Gastroesophageal sphincter (tissue), 3 donors: Measurements from ENCODE around the gene NR2E1.

Source experiments
- POLR2A ChIP-seq, 2 donors: fragments of 450-650 bp; IDR thresholded peaks; one replicate each; pipeline ENCODE4 v1.6.1; 2017; ENCODE audit warnings: antibody characterized with exemption in 2 of 2, mild to moderate bottlenecking in 2 of 2, moderate library complexity in 1 of 2
- TF ChIP-seq, protein P1 (sequence below), 4 experiments: fragments of 200-600 bp in 2 of 4; fragments of 450-650 bp in 2 of 4; sonication (generic) in 1 of 4; IDR thresholded peaks; one replicate each; pipeline ENCODE4 v1.5.1; 2017 to 2019; ENCODE audit warnings: antibody characterized with exemption in 4 of 4, mild to moderate bottlenecking in 2 of 4, moderate library complexity in 2 of 4

DNA sequence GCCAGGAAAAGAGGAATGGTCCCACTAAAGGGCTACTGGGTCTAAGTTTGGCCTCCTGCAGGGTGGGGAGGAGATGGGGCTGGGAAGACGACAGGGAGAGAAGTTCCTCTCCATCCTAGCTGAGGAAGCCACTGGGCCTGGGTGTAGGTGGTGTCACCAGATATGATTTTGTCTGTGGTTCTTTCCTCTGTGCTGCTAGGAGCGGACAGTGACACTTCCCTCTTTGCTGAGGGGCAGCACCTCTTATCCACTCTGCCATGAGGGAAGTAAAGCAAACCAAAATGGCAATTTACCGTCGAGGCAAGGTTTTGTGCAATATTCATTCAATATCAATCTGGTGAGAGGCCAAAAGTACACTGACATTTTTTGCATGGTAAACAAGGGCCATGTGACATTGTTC is 33.0 kb upstream of the NR2E1 start:
- TF ChIP-seq, protein P1, sequence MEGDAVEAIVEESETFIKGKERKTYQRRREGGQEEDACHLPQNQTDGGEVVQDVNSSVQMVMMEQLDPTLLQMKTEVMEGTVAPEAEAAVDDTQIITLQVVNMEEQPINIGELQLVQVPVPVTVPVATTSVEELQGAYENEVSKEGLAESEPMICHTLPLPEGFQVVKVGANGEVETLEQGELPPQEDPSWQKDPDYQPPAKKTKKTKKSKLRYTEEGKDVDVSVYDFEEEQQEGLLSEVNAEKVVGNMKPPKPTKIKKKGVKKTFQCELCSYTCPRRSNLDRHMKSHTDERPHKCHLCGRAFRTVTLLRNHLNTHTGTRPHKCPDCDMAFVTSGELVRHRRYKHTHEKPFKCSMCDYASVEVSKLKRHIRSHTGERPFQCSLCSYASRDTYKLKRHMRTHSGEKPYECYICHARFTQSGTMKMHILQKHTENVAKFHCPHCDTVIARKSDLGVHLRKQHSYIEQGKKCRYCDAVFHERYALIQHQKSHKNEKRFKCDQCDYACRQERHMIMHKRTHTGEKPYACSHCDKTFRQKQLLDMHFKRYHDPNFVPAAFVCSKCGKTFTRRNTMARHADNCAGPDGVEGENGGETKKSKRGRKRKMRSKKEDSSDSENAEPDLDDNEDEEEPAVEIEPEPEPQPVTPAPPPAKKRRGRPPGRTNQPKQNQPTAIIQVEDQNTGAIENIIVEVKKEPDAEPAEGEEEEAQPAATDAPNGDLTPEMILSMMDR (IDR thresholded peaks at IDR 0.05): no peak
- no peak for TF ChIP-seq POLR2A (IDR thresholded peaks at IDR 0.05)
